H9 (cell line): ENCODE measurements around the gene RPS10. TPM values are rescaled to one million over a fixed set of nuclear protein-coding genes. Genes with fewer than 3 reads are reported as not detected.

Experiments
- DNase-seq: peaks from one replicate; pipeline ENCODE4 v3.0.0-alpha.2; 2017
- H2AFZ ChIP-seq: one replicate; pipeline ENCODE4 v1.6.1; 2013; ENCODE audit warnings: mild to moderate bottlenecking, low read length, control low read depth, moderate library complexity
- H2AK5ac ChIP-seq: 2 replicates; pipeline ENCODE4 v1.6.1; 2013; ENCODE audit warnings: low read length, control low read depth, mixed read lengths; ENCODE audit not compliant: insufficient read length
- H2BK120ac ChIP-seq: one replicate; pipeline ENCODE4 v1.6.1; 2013; ENCODE audit warnings: low read depth, mild to moderate bottlenecking, low read length, control low read depth, inconsistent platforms; ENCODE audit not compliant: poor library complexity, severe bottlenecking
- H2BK12ac ChIP-seq: 2 replicates; pipeline ENCODE4 v1.6.1; 2013; ENCODE audit warnings: low read length, control low read depth, mixed read lengths, low read depth; ENCODE audit not compliant: insufficient read length
- H2BK15ac ChIP-seq: 2 replicates; pipeline ENCODE4 v1.6.1; 2013; ENCODE audit warnings: low read depth, low read length, control low read depth
- H2BK20ac ChIP-seq: one replicate; pipeline ENCODE4 v1.6.1; 2013; ENCODE audit warnings: low read depth, mild to moderate bottlenecking, low read length, control low read depth, inconsistent platforms; ENCODE audit not compliant: poor library complexity, severe bottlenecking
- H2BK5ac ChIP-seq: 2 replicates; pipeline ENCODE4 v1.6.1; 2013; ENCODE audit warnings: low read length, control low read depth, mixed read lengths; ENCODE audit not compliant: insufficient read length
- H3K14ac ChIP-seq: 2 replicates; pipeline ENCODE4 v1.6.1; 2013; ENCODE audit warnings: low read length, control low read depth; ENCODE audit not compliant: insufficient read depth
- H3K18ac ChIP-seq: 2 replicates; pipeline ENCODE4 v1.6.1; 2013; ENCODE audit warnings: low read depth, mild to moderate bottlenecking, mixed read lengths, low read length, control low read depth; ENCODE audit not compliant: insufficient read length
- H3K23ac ChIP-seq: 2 replicates; pipeline ENCODE4 v1.6.1; 2013; ENCODE audit warnings: low read length, control low read depth, mixed read lengths, low read depth; ENCODE audit not compliant: insufficient read length
- H3K23me2 ChIP-seq: 2 replicates; pipeline ENCODE4 v1.6.1; 2013; ENCODE audit warnings: low read depth, mild to moderate bottlenecking, mixed read lengths, low read length, control low read depth; ENCODE audit not compliant: insufficient read length, poor library complexity, severe bottlenecking
- H3K27ac ChIP-seq: 2 replicates; pipeline ENCODE4 v1.5.1; 2013; ENCODE audit warnings: low read length, control low read depth, mixed read lengths, low read depth; ENCODE audit not compliant: insufficient read length
- H3K27me3 ChIP-seq: 2 replicates; pipeline ENCODE4 v1.6.1; 2013; ENCODE audit warnings: low read length, control low read depth, inconsistent platforms; ENCODE audit not compliant: insufficient read depth
- H3K4ac ChIP-seq: 2 replicates; pipeline ENCODE4 v1.6.1; 2013; ENCODE audit warnings: low read depth, mild to moderate bottlenecking, control low read depth, inconsistent platforms, low read length, moderate library complexity
- H3K4me1 ChIP-seq: 2 replicates; pipeline ENCODE4 v1.6.1; 2013; ENCODE audit warnings: low read length, control low read depth, inconsistent platforms; ENCODE audit not compliant: insufficient read depth
- H3K4me2 ChIP-seq: 2 replicates; pipeline ENCODE4 v1.6.1; 2013; ENCODE audit warnings: low read length, control low read depth, mixed read lengths; ENCODE audit not compliant: insufficient read length, insufficient read depth
- H3K56ac ChIP-seq: 2 replicates; pipeline ENCODE4 v1.6.1; 2013; ENCODE audit warnings: low read depth, mild to moderate bottlenecking, mixed read lengths, low read length, control low read depth; ENCODE audit not compliant: insufficient read length
- H3K79me1 ChIP-seq: 2 replicates; pipeline ENCODE4 v1.6.1; 2013; ENCODE audit warnings: low read depth, mild to moderate bottlenecking, moderate library complexity, low read length, control low read depth, inconsistent platforms; ENCODE audit not compliant: insufficient read depth, poor library complexity, severe bottlenecking
- H3K79me2 ChIP-seq: 2 replicates; pipeline ENCODE4 v1.6.1; 2013; ENCODE audit warnings: low read length, control low read depth, inconsistent platforms; ENCODE audit not compliant: insufficient read depth
- H3K9ac ChIP-seq: 2 replicates; pipeline ENCODE4 v1.6.1; 2013; ENCODE audit warnings: low read length, control low read depth, mixed read lengths; ENCODE audit not compliant: insufficient read length; ENCODE audit errors: extremely low read depth
- H3K9me3 ChIP-seq: one replicate; pipeline ENCODE4 v1.6.1; 2013; ENCODE audit warnings: low read depth, low read length, inconsistent platforms; ENCODE audit not compliant: control insufficient read depth
- H3T11ph ChIP-seq: one replicate; pipeline ENCODE4 v1.6.1; 2013; ENCODE audit warnings: mild to moderate bottlenecking, low read length, control low read depth, inconsistent platforms
- H4K20me1 ChIP-seq: one replicate; pipeline ENCODE4 v1.6.1; 2013; ENCODE audit not compliant: control insufficient read depth, insufficient read length, insufficient read depth
- H4K5ac ChIP-seq: 2 replicates; pipeline ENCODE4 v1.6.1; 2013; ENCODE audit warnings: low read depth, mild to moderate bottlenecking, mixed read lengths, low read length, control low read depth; ENCODE audit not compliant: insufficient read length
- H4K8ac ChIP-seq: replicated peaks from 2 replicates; pipeline ENCODE4 v1.6.1; 2013; ENCODE audit warnings: low read length, control low read depth, mixed read lengths, low read depth; ENCODE audit not compliant: insufficient read length
- H4K91ac ChIP-seq: 2 replicates; pipeline ENCODE4 v1.6.1; 2013; ENCODE audit warnings: low read depth, mild to moderate bottlenecking, moderate library complexity, mixed read lengths, low read length, control low read depth; ENCODE audit not compliant: insufficient read length
- H3K27ac Mint-ChIP-seq, 3 experiments: 2 replicates in 2 of 3; 3 replicates in 1 of 3; pipeline ENCODE4 v1.8.0; 2020 to 2021; ENCODE audit warnings: mixed read lengths in 3 of 3, mild to moderate bottlenecking in 1 of 3, moderate library complexity in 1 of 3
- H3K27me3 Mint-ChIP-seq: 2 replicates; pipeline ENCODE4 v1.8.0; 2021; ENCODE audit warnings: low read depth, mild to moderate bottlenecking, moderate library complexity, mixed read lengths
- H3K36me3 Mint-ChIP-seq, 3 experiments: 2 replicates in 2 of 3; 3 replicates in 1 of 3; pipeline ENCODE4 v1.8.0; 2020 to 2021; ENCODE audit warnings: low read depth in 3 of 3, mixed read lengths in 3 of 3; ENCODE audit not compliant: insufficient read depth in 1 of 3
- H3K4me1 Mint-ChIP-seq, 2 experiments: 2 replicates each; pipeline ENCODE4 v1.8.0; 2020; ENCODE audit warnings: mixed read lengths in 2 of 2
- H3K4me3 Mint-ChIP-seq, 2 experiments: 2 replicates in 1 of 2; 3 replicates in 1 of 2; pipeline ENCODE4 v1.8.0; 2020 to 2021; ENCODE audit warnings: mild to moderate bottlenecking in 2 of 2, mixed read lengths in 2 of 2, moderate library complexity in 1 of 2
- H3K9me3 Mint-ChIP-seq, 2 experiments: 2 replicates in 1 of 2; 3 replicates in 1 of 2; pipeline ENCODE4 v1.8.0; 2020; ENCODE audit warnings: mild to moderate bottlenecking in 2 of 2, mixed read lengths in 2 of 2, moderate library complexity in 1 of 2
- WGBS: extraction: QIAGEN DNeasy Blood & Tissue Kit; methylation state at CpG from one replicate; pipeline ENCODE4 v1.1.7; 2013; ENCODE audit warnings: missing lambda C conversion rate, low lambda C conversion rate, mixed read lengths; ENCODE audit not compliant: insufficient read length; ENCODE audit errors: extremely low coverage; 5-methylcytosine and 5-hydroxymethylcytosine counted together
- total RNA-seq: library from RNA; stranded (reverse); gene quantifications from 2 replicates; pipeline ENCODE4 v1.2.1, GENCODE V29; 2021
- TF ChIP-seq, protein P1 (sequence below): fragments of 200-600 bp; sonication (generic); conservative IDR thresholded peaks from 3 replicates; pipeline ENCODE4 v1.8.0; 2021; ENCODE audit warnings: antibody characterized with exemption, mild to moderate bottlenecking

Gene RPS10
- total RNA-seq, 1 experiment from 2014 or later: 2,330 TPM

GRCh38 chr6:34460796-34461507 lies 35.1 kb upstream of the RPS10 start:
- WGBS: no CpG with 5 or more reads among the region's 5 CpGs
- H3K36me3 Mint-ChIP-seq: no peaks in the 10 kb centered on the region
- Histone ChIP-seq H4K91ac (no peak overlapping the region), H3K23me2 (peaks cover 7% of the 10 kb centered on the region), H3K79me2 (no peaks in the 10 kb centered on the region), H4K5ac (no peak overlapping the region), H3K9me3 (no peaks in the 10 kb centered on the region), H3K23ac (no peak overlapping the region), H4K20me1 (no peaks in the 10 kb centered on the region), H3K27me3 (no peaks in the 10 kb centered on the region), H2BK15ac (no peak overlapping the region; the same call in 1 of the 2 replicates), H3K79me1 (no peaks in the 10 kb centered on the region), H3K4me2 (no peak overlapping the region), H2AK5ac (no peak overlapping the region), H2BK5ac (no peak overlapping the region), H2BK120ac (no peak overlapping the region), H3K9ac (no peak overlapping the region), H3K4ac (no peak overlapping the region), H3K56ac (no peak overlapping the region), H2BK12ac (no peak overlapping the region), H3K14ac (no peak overlapping the region), H2BK20ac (no peak overlapping the region), H3T11ph (no peak overlapping the region), H4K8ac (no peak overlapping the region), H2AFZ (no peak overlapping the region), H3K18ac (no peak overlapping the region), H3K4me1 (no peaks in the 10 kb centered on the region), H3K27ac (no peak overlapping the region)
- no peaks in the 10 kb centered on the region for H3K9me3 Mint-ChIP-seq
- no peak for DNase-seq
- TF ChIP-seq, protein P1, sequence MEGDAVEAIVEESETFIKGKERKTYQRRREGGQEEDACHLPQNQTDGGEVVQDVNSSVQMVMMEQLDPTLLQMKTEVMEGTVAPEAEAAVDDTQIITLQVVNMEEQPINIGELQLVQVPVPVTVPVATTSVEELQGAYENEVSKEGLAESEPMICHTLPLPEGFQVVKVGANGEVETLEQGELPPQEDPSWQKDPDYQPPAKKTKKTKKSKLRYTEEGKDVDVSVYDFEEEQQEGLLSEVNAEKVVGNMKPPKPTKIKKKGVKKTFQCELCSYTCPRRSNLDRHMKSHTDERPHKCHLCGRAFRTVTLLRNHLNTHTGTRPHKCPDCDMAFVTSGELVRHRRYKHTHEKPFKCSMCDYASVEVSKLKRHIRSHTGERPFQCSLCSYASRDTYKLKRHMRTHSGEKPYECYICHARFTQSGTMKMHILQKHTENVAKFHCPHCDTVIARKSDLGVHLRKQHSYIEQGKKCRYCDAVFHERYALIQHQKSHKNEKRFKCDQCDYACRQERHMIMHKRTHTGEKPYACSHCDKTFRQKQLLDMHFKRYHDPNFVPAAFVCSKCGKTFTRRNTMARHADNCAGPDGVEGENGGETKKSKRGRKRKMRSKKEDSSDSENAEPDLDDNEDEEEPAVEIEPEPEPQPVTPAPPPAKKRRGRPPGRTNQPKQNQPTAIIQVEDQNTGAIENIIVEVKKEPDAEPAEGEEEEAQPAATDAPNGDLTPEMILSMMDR: no peak
- H3K27ac Mint-ChIP-seq: peak overlapping the region in 2 of 3 experiments; percentile 55 to 87; a peak in 2 of 7 replicates
- H3K4me1 Mint-ChIP-seq: peaks cover 24 to 41% of the 10 kb centered on the region in 2 experiments
- H3K4me3 Mint-ChIP-seq: no peak overlapping the region
- peaks cover 15% of the 10 kb centered on the region for H3K27me3 Mint-ChIP-seq
